ENCODE results near the gene BRD8.
A peak's percentile ranks its signal among the peaks of the same experiment; 100 is the strongest.

Gene BRD8

DNA sequence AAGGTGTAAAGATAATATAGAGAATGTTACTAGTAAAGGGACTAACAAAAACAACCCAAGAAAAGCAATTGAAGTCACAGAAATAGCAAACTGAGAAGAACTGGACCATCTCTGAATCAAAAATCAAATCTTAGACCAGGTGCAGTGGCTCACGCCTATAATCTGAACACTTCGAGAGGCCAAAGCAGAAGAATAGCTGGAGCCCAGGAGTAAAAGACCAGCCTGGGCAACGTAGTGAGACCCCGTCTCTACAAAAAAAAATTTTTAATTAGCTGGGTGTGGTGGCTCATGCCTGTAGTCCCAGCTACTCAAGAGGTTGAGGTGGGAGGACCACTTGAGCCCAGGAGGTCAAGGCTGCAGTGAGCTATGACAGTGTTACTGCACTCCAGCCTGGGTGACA lies 67.2 kb downstream of the BRD8 start:
- TF ChIP-seq TEAD4 (IDR thresholded peaks at IDR 0.05) (no peak), TCF12 (IDR thresholded peaks at IDR 0.05; ENCODE audit: low read depth) (no peak), EP300 (IDR thresholded peaks at IDR 0.05; ENCODE audit: borderline replicate concordance) (no peak), YY1 (IDR thresholded peaks at IDR 0.05; ENCODE audit: low read depth) (no peak), ZBTB7A (IDR thresholded peaks at IDR 0.05; ENCODE audit: low read depth) (no peak), FOXM1 (IDR thresholded peaks at IDR 0.05; ENCODE audit: borderline replicate concordance, low read depth) (no peak), CEBPB (IDR thresholded peaks at IDR 0.05) (no peak), TAF1 (IDR thresholded peaks at IDR 0.05; ENCODE audit: low read depth) (no peak), EGR1 (IDR thresholded peaks at IDR 0.05) (no peak), MAX (IDR thresholded peaks at IDR 0.05) (no peak), RAD21 (IDR thresholded peaks at IDR 0.05; ENCODE audit: low read depth) (no peak), NFIC (IDR thresholded peaks at IDR 0.05) (no peak), CREB1 (IDR thresholded peaks at IDR 0.05; ENCODE audit: low read depth) (no peak)
- TF ChIP-seq, protein P1, sequence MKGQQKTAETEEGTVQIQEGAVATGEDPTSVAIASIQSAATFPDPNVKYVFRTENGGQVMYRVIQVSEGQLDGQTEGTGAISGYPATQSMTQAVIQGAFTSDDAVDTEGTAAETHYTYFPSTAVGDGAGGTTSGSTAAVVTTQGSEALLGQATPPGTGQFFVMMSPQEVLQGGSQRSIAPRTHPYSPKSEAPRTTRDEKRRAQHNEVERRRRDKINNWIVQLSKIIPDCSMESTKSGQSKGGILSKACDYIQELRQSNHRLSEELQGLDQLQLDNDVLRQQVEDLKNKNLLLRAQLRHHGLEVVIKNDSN (IDR thresholded peaks at IDR 0.05) = no peak
- TF ChIP-seq, protein P2, sequence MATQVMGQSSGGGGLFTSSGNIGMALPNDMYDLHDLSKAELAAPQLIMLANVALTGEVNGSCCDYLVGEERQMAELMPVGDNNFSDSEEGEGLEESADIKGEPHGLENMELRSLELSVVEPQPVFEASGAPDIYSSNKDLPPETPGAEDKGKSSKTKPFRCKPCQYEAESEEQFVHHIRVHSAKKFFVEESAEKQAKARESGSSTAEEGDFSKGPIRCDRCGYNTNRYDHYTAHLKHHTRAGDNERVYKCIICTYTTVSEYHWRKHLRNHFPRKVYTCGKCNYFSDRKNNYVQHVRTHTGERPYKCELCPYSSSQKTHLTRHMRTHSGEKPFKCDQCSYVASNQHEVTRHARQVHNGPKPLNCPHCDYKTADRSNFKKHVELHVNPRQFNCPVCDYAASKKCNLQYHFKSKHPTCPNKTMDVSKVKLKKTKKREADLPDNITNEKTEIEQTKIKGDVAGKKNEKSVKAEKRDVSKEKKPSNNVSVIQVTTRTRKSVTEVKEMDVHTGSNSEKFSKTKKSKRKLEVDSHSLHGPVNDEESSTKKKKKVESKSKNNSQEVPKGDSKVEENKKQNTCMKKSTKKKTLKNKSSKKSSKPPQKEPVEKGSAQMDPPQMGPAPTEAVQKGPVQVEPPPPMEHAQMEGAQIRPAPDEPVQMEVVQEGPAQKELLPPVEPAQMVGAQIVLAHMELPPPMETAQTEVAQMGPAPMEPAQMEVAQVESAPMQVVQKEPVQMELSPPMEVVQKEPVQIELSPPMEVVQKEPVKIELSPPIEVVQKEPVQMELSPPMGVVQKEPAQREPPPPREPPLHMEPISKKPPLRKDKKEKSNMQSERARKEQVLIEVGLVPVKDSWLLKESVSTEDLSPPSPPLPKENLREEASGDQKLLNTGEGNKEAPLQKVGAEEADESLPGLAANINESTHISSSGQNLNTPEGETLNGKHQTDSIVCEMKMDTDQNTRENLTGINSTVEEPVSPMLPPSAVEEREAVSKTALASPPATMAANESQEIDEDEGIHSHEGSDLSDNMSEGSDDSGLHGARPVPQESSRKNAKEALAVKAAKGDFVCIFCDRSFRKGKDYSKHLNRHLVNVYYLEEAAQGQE (IDR thresholded peaks at IDR 0.05; ENCODE audit: low read depth) = no peak

GRCh38 chr5:138110266-138110963 lies 68.0 kb downstream of the BRD8 start:
- TF ChIP-seq EP300 (IDR thresholded peaks at IDR 0.05; ENCODE audit: borderline replicate concordance) (peak; percentile 8; the same call in 1 of the 2 replicates), TCF12 (IDR thresholded peaks at IDR 0.05; ENCODE audit: low read depth) (0 out of 2 replicates have a peak, but pooled peaks have one; percentile 33), YY1 (IDR thresholded peaks at IDR 0.05; ENCODE audit: low read depth) (no peak)

- TF ChIP-seq YY1 (IDR thresholded peaks at IDR 0.05; ENCODE audit: low read depth) = no peak
- no peak for TF ChIP-seq ZBTB7A (IDR thresholded peaks at IDR 0.05; ENCODE audit: low read depth)
- no peak for TF ChIP-seq TAF1 (IDR thresholded peaks at IDR 0.05; ENCODE audit: low read depth)
- TF ChIP-seq, protein P1 (IDR thresholded peaks at IDR 0.05) = no peak
These were observed 68.8 kb downstream of the BRD8 start for GRCh38 chr5:138109463-138110265.

DNA sequence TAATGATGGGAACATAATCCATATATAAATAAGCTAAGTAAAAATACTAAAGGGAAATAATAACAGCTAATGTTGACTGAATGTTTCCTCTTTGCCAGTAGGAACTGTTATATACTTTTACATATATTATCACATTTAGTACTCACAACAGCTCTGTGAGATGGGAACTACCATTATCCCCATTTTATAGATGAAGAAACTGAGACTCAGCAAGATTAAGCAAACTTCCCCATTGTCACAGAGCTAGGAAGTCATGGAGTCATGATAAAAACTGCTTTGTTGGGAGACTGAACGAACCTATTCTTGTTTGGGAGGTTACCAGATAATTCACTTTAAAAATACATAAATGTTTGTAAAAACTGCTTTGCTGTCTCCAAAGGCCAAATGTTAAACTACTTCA lies 71.2 kb downstream of the BRD8 start:
- no peak for TF ChIP-seq CREB1 (IDR thresholded peaks at IDR 0.05; ENCODE audit: low read depth)
- TF ChIP-seq CEBPB (IDR thresholded peaks at IDR 0.05) = no peak
- no peak for TF ChIP-seq EP300 (IDR thresholded peaks at IDR 0.05; ENCODE audit: borderline replicate concordance)
- TF ChIP-seq EGR1 (IDR thresholded peaks at IDR 0.05) = no peak
- no peak for TF ChIP-seq TAF1 (IDR thresholded peaks at IDR 0.05; ENCODE audit: low read depth)
- TF ChIP-seq FOXM1 (IDR thresholded peaks at IDR 0.05; ENCODE audit: borderline replicate concordance, low read depth) = no peak
- TF ChIP-seq, protein P2 (IDR thresholded peaks at IDR 0.05; ENCODE audit: low read depth) = no peak
- TF ChIP-seq TCF12 (IDR thresholded peaks at IDR 0.05; ENCODE audit: low read depth) = no peak
- TF ChIP-seq ZBTB7A (IDR thresholded peaks at IDR 0.05; ENCODE audit: low read depth) = no peak

GRCh38 chr5:138105709-138106108 lies 72.7 kb downstream of the BRD8 start:
- TF ChIP-seq CEBPB (IDR thresholded peaks at IDR 0.05) = no peak
- TF ChIP-seq, protein P2 (IDR thresholded peaks at IDR 0.05; ENCODE audit: low read depth) = no peak
- TF ChIP-seq NFIC (IDR thresholded peaks at IDR 0.05) = no peak

Data from Ishikawa (cell line).